Endodermal cell (in vitro differentiated cells): ENCODE measurements around the gene TSNAX. TPM values are rescaled to one million over a fixed set of nuclear protein-coding genes. Genes with fewer than 3 reads are reported as not detected.

ENCODE experiments used
- DNase-seq: peaks from one replicate; pipeline ENCODE4 v3.0.0-alpha.2; 2017
- H3K27ac ChIP-seq: 2 replicates; pipeline ENCODE4 v1.5.1; 2013; ENCODE audit warnings: mild to moderate bottlenecking, low read depth, low read length, moderate library complexity
- H3K27me3 ChIP-seq: 2 replicates; pipeline ENCODE4 v1.6.1; 2013; ENCODE audit warnings: mild to moderate bottlenecking, low read length, moderate library complexity; ENCODE audit not compliant: insufficient read depth, control insufficient read depth, poor library complexity, severe bottlenecking
- H3K36me3 ChIP-seq: 2 replicates; pipeline ENCODE4 v1.7.0; 2013; ENCODE audit warnings: mild to moderate bottlenecking, low read length, moderate library complexity; ENCODE audit not compliant: control insufficient read depth, insufficient read depth
- H3K4me1 ChIP-seq: one replicate; pipeline ENCODE4 v1.7.0; 2013; ENCODE audit warnings: low read length; ENCODE audit not compliant: control insufficient read depth, insufficient read depth
- H3K4me3 ChIP-seq: 2 replicates; pipeline ENCODE4 v1.5.1; 2013; ENCODE audit warnings: mild to moderate bottlenecking, low read length, moderate library complexity
- H3K9ac ChIP-seq: 2 replicates; pipeline ENCODE4 v1.6.1; 2013; ENCODE audit warnings: mild to moderate bottlenecking, low read length, moderate library complexity; ENCODE audit not compliant: poor library complexity, severe bottlenecking; ENCODE audit errors: extremely low read depth
- H3K9me3 ChIP-seq: 2 replicates; pipeline ENCODE4 v1.6.1; 2013; ENCODE audit warnings: mild to moderate bottlenecking, low read length, moderate library complexity; ENCODE audit not compliant: control insufficient read depth
- H3K27ac Mint-ChIP-seq: 2 replicates; pipeline ENCODE4 v1.8.0; 2020; ENCODE audit warnings: mixed read lengths
- H3K27me3 Mint-ChIP-seq: 2 replicates; pipeline ENCODE4 v1.8.0; 2021; ENCODE audit warnings: mild to moderate bottlenecking, mixed read lengths; ENCODE audit not compliant: insufficient read depth
- H3K36me3 Mint-ChIP-seq: 2 replicates; pipeline ENCODE4 v1.8.0; 2020; ENCODE audit warnings: low read depth, mixed read lengths
- H3K4me1 Mint-ChIP-seq: 2 replicates; pipeline ENCODE4 v1.8.0; 2020; ENCODE audit warnings: mixed read lengths
- H3K4me3 Mint-ChIP-seq: 2 replicates; pipeline ENCODE4 v1.8.0; 2020; ENCODE audit warnings: mild to moderate bottlenecking, moderate library complexity, mixed read lengths
- H3K9me3 Mint-ChIP-seq: 2 replicates; pipeline ENCODE4 v1.8.0; 2020; ENCODE audit warnings: mild to moderate bottlenecking, mixed read lengths
- CTCF ChIP-seq: fragments of 200-600 bp; sonication (generic); conservative IDR thresholded peaks from 2 replicates; pipeline ENCODE4 v1.5.0; 2021; ENCODE audit warnings: antibody characterized with exemption, mild to moderate bottlenecking
- WGBS, 2 experiments: methylation state at CpG; one replicate each; pipeline versions ENCODE4 v1.1.5 to v1.1.7; 2013; ENCODE audit warnings: missing lambda C conversion rate in 2 of 2, mixed read lengths in 1 of 2; ENCODE audit not compliant: insufficient coverage in 1 of 2, insufficient read length in 1 of 2; 5-methylcytosine and 5-hydroxymethylcytosine counted together
- total RNA-seq, 2 donors: library from RNA; stranded (reverse); fragmentation: NEBNext Ultra II Directional in 1 of 2; extraction: Animal tissue kit (Norgen Biotek cat#: 25700) in 1 of 2; gene quantifications; 2 replicates in 1 of 2; 3 replicates in 1 of 2; pipeline ENCODE4 v1.2.1, GENCODE V29; 2021

The TSNAX gene
- total RNA-seq, 2 donors from 2014 or later = 38.3 to 45.6 TPM

GRCh38 chr1:231544943-231545592, 16.6 kb downstream of the TSNAX start:
- H3K4me1 ChIP-seq = no peaks in the 10 kb centered on the region
- Mint-ChIP-seq H3K27me3 (no peaks in the 10 kb centered on the region), H3K36me3 (peaks cover 35% of the 10 kb centered on the region), H3K4me3 (no peak overlapping the region), H3K4me1 (peaks cover 4% of the 10 kb centered on the region), H3K27ac (no peak overlapping the region), H3K9me3 (peaks cover 9% of the 10 kb centered on the region)
- H3K4me3 ChIP-seq = no peak overlapping the region
- DNase-seq = no peak
- no peak overlapping the region for H3K27ac ChIP-seq
- no peak overlapping the region for H3K9ac ChIP-seq
- peaks cover 10% of the 10 kb centered on the region for H3K9me3 ChIP-seq
- peaks cover 56% of the 10 kb centered on the region for H3K36me3 ChIP-seq
- no peaks in the 10 kb centered on the region for H3K27me3 ChIP-seq
- TF ChIP-seq CTCF = no peak
- 98 to 100% methylated on average over 2 to 4 of the region's 4 CpGs for WGBS, 2 experiments

- WGBS, 2 experiments = 95 to 97% methylated on average over 4 of the region's 4 CpGs
- Histone ChIP-seq H3K27ac (no peak overlapping the region), H3K9ac (no peak overlapping the region), H3K4me3 (no peak overlapping the region), H3K36me3 (peaks cover 44% of the 10 kb centered on the region), H3K27me3 (no peaks in the 10 kb centered on the region), H3K4me1 (peaks cover 2% of the 10 kb centered on the region), H3K9me3 (no peaks in the 10 kb centered on the region)
- TF ChIP-seq CTCF = no peak
- H3K27me3 Mint-ChIP-seq = no peaks in the 10 kb centered on the region
- H3K36me3 Mint-ChIP-seq = peaks cover 26% of the 10 kb centered on the region
- H3K27ac Mint-ChIP-seq = no peak overlapping the region
- H3K9me3 Mint-ChIP-seq = no peaks in the 10 kb centered on the region
- H3K4me3 Mint-ChIP-seq = no peak overlapping the region
- no peak for DNase-seq
- H3K4me1 Mint-ChIP-seq = peaks cover 12% of the 10 kb centered on the region
Observed at GRCh38 chr1:231546693-231547092, 18.2 kb downstream of the TSNAX start.

- Mint-ChIP-seq H3K4me1 (peaks cover 12% of the 10 kb centered on the region), H3K4me3 (no peak overlapping the region), H3K27ac (no peak overlapping the region), H3K36me3 (peaks cover 27% of the 10 kb centered on the region), H3K27me3 (no peaks in the 10 kb centered on the region), H3K9me3 (no peaks in the 10 kb centered on the region)
- H3K27me3 ChIP-seq = no peaks in the 10 kb centered on the region
- WGBS, 2 experiments = 91 to 100% methylated on average over 4 of the region's 4 CpGs
- H3K36me3 ChIP-seq = peaks cover 44% of the 10 kb centered on the region
- no peak overlapping the region for H3K4me3 ChIP-seq
- DNase-seq = no peak
- TF ChIP-seq CTCF = no peak
- no peak overlapping the region for H3K27ac ChIP-seq
- peaks cover 2% of the 10 kb centered on the region for H3K4me1 ChIP-seq
- H3K9me3 ChIP-seq = no peaks in the 10 kb centered on the region
- H3K9ac ChIP-seq = no peak overlapping the region
Observed at GRCh38 chr1:231549733-231550447, 21.4 kb downstream of the TSNAX start.
